Umbilical cord (tissue), 2 donors: ENCODE data around the gene PSMC1. TPM values are rescaled to one million over a fixed set of nuclear protein-coding genes. Genes with fewer than 3 reads are reported as not detected.
"Not testable (repeated sequence)": the region's sequence is repeated elsewhere in the genome, so short reads cannot be mapped to it uniquely, and the experiment has no call there.

Source experiments
- DNase-seq: peaks from one replicate; pipeline ENCODE4 v3.0.0-alpha.2; 2015; ENCODE audit warnings: low spot score
- total RNA-seq: library from RNA; depleted of rRNA; stranded (reverse); fragments of >200 nt; gene quantifications from one replicate; pipeline ENCODE4 v1.2.3, GENCODE V29; 2014; ENCODE audit warnings: low replicate concordance; ENCODE audit not compliant: insufficient read depth

PSMC1 gene
- total RNA-seq = 34.4 TPM

DNA sequence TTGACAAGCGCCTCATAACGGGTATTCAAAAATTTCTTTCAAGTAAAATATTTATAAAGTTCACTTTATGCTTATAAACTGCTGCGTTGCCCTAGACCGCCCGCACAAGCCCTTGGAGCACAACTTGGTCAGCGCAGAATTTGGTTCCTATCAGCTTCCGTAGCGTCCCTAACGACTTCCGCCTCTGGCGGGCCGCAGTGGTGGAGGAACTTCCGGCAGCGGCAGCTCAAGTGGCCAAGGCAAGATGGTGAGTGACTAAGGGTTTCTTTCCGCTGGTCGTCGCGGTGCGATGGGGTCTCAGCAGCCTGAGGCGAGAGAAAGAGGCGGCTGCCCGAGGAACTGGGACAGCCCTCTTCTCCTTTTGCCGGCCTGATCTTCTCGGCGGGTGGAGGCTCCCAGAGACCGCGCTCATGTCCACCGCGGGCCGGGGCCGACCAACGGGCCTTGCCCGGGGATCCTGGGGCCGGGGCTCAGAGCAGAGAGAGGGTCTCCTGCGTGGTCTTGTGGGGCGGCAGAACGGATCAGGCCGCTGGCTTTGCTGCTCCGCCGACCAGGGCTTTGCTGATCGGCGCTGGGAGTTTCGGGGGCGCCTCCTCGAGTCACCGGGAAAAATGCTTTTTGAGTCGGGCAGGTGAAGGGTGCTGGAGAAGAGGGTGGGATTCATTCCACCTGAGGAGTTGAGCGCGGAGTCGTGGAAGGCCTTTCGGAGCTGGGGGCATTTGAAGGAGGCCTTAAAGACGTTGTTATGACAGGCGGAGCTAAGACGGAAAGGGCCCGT, at the start of gene PSMC1:
PSMC1 (plus strand) TSS at position 200 of the 778 bp plus-strand sequence; CDS start at position 245, 45 bp downstream.
- DNase-seq = peak; percentile 96

DNA sequence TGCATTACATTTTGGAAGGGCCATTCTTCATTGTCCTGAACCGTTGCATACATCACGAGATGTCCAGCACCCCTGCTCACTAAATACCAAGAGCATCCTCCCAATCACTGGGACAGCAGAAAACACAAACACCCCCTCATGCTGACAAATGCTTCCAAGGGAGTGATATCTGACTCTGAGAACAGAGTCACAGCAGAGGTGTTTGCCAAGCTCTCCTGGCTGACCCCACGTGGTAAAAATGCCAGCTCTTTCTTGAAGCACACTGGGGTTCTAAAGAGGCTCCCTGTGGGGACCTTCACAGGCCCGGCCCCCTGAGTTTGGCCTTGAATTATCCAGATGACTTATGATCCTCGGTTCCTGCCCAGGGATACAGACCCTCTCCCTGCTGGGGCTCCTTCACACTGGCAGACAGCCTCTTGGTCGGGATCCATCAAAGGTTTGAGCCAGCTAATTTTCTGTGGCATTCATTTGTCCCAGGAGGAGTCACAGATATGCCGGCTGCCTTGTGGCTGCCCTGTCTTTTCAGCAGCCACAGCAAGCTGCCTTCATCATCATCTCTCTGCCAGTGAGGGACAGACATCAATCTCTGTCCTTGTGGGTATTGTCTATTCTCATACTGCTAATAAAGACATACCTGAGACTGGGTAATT, 43.1 kb upstream of the PSMC1 start:
- DNase-seq = no peak

DNA sequence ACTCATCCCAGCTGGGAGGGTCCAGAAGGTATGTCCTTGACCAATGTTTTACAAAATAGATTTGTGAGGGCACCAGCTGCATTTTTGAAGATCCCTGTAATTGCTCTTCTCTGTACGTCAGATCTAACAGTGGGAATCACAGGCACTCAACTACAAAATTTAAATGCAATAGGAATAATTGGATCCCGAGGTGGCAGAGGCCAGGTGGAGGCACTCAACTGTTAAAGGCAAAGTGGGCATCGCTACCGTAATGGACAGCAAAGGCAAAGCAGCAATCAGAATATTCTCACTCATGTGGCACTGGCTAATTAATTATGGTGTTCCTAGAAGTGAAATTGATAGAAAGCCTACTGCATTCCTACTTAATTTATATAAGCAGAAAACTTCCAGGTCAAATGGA, 27.9 kb upstream of the PSMC1 start:
- no peak for DNase-seq

DNA sequence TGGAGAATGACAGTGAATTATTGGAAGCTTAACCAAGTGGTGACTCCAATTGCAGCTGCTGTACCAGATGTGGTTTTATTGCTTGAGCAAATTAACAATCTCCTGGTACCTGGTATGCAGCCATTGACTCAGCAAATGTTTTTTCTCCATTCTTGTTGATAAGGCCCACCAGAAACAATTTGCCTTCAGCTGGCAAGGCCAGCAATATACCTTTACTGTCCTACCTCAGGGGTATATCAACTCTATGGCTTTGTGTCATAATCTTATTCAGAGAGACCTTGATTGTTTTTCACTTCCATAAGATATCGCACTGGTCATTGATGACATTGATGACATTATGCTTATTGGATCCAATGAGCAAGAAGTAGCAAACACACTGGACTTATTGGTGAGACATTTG, 26.4 kb upstream of the PSMC1 start:
- not testable (repeated sequence) for DNase-seq

DNA sequence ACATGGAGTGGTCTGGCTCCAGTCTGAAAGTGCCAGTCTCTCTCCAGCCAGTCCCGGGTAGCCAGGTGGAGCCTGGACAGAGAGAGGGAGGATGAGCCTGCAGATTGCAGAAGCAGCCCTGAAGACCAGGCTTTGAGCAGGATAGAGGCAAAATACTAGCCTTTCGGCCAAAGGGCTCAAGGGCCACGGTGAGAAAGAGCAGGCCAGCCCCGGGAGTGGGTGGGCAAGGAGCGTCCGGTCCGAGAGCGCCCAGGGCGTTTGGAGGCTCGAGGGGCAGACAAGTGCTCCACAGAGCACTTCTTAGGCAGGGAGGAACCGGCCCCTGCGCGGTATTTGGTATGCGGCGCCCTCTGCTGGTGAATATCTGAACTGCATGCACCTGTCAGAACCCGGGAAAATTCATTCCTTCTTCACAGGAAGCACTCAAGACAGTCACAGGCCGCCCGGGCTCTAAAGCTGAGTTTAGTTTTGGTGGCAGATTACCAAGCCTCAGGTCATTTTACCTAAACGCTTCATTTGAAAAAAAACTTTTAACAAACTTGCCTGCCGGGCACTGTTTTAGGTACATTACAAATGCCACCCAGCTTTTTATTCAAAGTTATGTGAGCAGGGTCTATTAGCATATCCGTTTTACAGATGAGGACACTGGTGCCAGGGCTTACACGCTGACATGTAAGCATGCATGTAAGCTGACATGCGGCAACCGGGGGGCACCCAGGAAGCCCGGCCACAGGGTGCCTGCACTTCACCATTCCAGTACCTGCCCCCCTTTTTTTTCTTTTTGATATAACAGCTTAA, 21.0 kb upstream of the PSMC1 start:
- DNase-seq = peak; percentile 26

DNA sequence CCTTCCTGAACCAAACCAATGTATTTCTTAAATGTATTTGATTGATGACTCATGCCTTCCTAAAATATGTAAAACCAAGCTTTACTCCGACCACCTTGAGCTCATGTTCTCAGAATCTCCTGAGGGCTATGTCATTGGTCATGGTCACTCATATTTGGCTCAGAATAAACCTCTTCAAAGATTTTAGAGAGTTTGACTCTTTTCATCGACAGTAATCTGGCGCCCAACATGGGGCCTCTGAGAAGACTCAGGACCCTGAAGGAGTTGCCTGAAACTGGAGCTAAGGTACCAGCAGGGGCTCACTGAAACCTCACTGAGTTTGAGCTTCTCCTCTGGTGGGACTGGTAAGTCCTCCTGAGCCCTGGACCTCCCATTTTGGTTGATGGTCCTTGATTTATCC, 17.2 kb upstream of the PSMC1 start:
- DNase-seq = no peak

DNA sequence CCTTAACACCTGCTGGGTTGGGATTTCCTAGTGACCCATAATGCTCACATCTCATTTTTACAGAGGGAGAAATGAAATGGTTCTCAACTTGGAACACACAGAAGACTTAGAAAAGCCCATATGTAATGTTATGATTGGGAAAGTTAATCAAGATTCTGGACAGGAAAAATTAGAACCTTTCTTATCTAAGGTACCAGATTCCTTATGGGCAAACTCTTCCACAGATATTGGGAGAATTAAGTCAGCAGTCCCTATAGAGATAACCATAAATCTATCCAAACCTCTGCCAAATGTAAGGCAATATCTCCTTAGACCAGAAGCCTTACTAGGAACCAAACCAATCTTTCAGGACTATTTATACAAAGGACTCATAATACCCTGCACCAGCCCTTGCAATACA, 13.9 kb upstream of the PSMC1 start:
- DNase-seq = no peak

DNA sequence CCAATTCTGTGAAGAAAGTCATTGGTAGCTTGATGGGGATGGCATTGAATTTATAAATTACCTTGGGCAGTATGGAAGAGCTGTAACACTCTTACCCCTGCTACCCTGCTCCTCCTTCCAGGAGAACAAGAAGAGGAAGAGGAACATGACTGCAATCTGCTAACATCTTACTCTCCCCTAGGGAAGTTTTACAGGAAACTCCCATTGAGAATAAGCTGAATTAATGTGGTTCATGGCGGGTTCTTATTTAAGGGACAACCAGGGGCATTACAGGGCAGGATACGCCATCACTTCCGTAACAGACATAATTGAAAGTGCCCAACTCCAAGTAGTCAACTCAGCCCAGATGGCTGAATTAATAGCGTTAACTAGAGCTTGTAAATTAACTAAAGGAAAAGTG, 9.4 kb upstream of the PSMC1 start:
- DNase-seq = no peak

DNA sequence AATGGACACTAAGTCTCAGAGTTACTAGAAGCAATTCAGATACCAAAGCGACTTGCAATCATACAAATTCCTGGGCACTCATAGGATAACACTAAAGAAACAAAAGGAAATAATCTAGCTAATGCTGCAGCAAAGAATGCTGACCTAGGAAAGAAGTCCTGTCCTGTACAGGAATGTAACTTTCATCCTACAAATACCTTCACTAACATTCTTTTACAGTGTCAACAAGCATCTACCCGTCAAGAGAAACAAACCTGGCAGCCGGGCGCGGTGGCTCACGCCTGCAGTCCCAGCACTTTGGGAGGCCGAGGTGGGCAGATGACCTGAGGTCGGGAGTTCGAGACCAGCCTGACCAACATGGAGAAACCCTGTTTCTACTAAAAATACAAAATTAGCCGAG, 8.9 kb upstream of the PSMC1 start:
- not testable (repeated sequence) for DNase-seq

DNA sequence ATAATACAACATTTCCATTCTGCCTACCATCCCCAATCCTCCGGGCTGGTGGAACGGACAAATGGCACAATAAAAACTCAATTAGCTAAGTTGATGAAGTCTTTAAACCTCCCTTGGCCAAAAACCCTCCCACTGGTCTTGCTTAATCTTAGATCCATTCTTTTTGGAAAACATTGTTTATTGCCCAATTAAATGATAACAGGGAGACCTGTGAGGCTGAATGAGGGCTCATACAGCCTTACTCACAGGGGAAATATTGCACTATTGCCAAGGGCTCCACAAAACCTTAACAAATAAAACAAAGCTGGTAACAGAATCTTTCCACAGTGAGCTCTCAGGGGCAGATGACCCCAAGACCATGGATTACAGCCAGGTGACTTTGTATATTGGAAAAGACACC, 7.8 kb upstream of the PSMC1 start:
- no peak for DNase-seq

DNA sequence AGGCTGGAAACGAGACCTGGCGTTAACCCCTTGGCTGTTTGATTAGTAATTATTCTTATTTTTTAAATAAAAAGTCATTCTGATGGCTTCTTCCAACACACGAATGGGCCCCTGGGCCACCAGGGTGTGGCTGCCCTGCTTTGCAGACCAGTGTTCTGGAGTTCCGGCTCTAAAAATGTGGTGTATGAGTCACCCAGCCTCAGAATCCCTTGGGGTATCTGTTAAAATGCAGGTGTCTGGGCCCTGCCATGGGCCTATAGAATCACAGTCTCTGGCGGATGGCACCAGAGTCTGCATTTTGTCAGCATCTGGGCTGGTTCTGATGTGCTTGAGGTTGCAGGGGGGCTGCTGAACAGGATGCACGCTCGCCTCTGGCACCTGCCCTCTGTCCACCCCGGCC, 2.5 kb upstream of the PSMC1 start:
- DNase-seq = no peak

DNA sequence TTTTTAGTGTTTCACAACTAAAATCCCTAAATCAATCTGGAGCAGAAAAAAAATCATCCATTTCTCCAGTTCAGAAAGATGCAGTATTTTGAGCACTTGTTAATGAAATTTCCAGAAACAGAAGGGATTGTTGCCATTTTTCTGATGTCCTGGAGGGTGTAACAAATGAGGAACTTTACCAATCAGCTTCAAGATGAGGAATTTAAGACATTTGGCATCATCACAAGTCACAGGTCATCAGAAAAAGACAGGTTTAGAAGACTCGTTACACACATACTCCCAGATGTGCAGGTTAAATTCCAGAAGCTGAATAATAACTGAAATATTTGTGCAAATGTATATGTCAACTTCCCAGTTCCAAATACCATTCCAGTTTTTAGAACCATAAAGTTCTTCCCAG, 482 bp upstream of the PSMC1 start:
- DNase-seq = peak; percentile 13

DNA sequence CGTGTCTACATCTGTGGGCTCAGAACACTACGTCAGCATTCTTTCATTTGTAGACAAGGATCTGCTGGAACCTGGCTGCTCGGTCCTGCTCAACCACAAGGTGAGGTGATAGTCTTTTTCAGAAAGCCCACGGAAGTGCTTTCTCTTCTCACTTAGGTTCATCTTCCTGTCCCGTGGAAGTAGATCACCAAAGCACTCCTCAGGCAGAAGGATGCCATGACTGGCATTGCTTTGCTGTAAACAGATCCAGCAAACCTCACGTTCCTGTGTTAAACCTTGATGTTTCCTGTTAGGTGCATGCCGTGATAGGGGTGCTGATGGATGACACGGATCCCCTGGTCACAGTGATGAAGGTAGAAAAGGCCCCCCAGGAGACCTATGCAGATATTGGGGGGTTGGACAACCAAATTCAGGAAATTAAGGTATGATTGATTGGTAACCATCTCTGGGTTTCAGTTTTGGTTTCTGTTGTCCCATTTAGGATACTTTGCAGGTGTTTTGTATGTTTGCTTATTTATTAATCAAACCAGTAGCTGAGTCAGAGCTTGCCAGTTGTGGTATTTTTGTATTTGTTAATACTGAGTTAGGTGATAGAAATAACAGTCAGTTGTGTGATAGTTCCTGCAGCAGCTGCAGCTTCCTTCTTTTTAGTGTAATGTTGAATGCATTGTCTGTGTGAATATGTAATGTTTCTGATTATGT, 7.5 kb downstream of the PSMC1 start:
- DNase-seq = no peak

DNA sequence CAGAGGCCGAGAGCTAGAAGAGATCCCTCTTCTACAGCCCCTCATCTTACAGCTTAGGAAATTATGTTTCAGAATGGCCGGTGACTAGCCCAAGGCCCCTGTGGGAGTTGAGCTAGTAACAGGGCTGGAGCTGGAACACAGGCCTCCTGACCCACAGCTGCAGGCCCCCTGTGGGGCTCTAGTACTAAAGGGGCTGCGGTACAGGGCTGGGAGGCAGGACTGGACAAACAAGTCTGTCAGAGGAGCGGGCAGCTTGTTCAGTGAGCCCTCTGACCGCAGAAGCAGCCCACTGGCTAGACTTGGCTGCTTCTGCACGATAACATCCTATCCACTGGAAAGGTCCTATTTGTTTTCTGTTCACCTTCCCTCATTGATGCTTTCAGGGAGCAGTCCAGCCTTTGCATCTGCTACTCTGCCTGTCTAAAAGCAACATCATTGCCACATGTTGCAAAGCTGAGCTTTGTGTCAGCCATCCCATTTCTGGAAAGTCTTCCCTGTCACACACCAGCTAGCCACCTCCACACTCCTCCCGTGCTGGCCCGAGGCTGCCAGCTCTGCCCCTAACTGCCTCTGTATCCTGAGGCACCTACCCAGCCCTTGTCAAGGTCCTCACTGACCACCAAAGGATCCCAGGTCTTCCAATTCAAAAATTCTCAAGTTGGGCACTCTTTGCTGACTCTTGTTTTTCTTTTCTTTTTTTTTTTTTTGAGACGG, 10.2 kb downstream of the PSMC1 start:
- DNase-seq = no peak

DNA sequence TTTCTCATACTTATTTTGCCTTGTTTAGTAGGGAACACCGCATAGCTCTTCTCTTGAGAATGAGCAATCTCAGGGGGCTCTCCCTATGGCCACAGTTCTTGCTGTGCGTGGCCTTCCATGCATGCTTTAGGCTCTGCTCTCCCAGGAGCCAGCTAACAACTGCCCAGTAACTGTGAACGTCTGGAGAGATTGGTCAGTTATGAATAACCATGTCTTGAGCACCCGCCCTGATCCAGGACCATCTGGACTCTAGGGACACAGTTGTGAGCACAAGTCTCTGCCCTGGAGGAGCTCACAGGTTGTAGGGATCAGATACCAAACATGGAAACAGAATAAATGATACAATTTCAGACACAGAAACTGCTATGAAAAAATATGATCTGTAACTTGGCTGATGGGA, 12.1 kb downstream of the PSMC1 start:
- no peak for DNase-seq

DNA sequence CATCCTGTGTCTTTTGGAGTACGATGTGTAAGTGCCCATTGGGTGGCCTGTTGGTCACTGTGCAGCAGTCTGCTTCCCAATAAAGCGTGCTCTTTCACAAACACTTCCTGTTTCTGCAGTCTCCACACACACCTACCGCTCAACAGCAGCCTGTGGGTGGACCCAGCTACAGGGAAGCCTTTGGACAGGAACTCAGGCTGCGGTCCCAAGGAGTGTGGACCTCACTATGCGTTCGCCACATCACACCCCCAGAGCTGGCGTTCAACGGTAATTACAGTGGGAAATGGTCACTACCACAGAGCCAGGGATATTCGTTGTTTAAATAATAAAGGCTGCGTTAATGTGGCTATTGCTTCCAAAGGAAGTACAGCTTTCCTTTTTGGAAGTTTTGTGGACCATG, 16.2 kb downstream of the PSMC1 start:
- no peak for DNase-seq

DNA sequence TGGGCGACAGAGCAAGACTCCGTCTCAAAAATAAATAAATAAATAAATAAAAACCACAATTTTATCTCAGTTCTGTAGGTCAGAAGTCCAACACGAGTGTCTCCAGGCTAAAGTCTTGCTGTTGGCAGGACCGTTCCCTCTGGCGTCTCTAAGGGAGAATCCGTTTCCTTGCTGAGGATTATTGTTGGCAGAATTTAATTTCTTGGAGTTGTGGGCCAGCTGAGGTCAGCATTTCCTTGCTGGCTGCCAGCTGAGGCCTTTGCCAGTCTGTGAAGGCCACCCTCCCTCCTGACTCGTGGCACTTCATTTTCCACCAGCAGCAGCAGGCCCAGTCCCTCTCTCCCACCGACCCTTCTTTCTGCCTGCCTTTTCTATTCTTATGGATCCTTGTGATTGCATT, 17.2 kb downstream of the PSMC1 start:
- DNase-seq = no peak

DNA sequence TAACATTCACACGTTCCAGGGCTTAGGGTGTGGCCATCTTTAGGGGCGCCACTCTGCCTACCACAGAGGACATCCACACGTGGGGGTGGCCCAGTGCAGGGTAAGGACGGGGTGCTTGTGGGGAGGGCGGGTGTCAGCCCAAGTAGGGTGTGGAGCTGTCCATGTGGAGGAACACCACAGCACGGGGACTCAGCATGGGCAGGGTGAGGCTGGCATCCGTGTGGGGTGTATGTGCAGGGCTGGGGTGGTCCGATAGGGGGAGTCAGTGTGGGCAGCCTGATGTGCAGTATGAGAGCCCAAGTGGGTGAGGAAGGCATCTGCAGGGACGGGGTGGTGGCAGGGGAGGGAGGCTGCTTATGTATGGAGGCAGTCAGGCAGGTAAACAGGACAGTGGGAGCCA, 17.7 kb downstream of the PSMC1 start:
- no peak for DNase-seq

DNA sequence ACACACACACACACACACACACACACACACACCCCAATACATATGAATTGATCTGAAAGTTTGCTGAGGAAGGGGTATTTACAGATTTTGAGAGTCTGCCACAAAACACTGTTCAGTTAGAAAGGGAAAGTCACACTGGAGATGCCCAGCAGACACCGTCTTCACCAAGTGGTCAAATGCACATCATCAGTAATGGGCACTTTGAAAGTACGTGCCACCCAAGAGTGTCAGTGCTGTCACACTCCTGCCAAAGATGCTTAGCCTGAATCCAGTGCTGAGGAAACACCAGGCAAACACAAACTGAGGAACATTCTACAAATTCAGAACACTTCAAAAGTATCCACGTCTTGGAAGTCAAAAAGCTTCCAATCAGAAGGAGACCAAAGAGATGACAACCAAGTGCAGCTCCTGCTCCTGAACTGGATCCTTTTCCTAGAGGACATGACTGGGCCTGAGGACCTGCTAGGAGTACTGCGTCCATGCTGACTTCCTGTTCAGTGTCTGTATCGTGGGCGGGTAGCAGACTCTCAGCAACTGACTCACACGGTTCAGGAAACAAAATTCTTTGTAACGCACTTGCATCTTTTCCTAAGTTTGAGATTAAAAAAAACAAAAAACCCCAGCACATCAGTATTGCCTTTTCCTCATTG, 18.6 kb downstream of the PSMC1 start:
- DNase-seq = no peak

DNA sequence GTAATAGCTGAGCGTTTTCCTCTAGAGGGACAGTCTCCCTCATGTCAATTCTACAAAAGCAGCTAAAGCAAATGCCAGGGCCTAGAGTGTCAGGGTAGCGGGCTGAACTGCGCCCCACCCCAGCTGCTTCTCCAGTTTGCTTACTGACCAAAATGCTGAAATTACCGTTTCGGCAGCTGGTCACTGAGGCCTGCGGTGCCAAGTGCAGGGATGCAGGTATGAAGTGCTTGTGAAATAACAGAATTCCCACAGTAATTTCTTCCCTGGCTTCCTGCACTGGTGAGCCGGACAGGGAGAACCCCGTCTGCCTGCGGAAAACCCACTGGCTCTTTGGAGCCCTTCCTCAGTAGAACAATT, 19.1 kb downstream of the PSMC1 start:
- DNase-seq = no peak

DNA sequence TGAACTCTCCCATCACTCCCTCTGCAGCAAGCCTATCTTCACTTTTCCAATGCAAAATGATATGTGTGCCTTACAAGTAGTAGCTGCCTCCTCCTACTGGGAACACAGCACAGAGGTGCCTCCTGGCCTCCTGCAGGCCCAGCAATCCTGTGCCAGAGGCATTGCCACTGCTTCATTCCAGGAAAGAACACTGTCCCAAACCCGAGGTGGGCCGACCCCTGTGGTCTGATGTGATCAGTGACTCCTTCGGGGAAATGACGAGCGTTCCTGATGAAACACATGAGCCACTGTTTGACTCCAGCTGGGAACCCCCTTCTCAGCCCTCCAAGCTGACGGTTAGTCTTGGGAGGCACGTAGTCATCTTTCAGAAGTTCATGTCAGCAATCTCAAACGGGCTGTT, 19.5 kb downstream of the PSMC1 start:
- no peak for DNase-seq
